GM10248 (cell line): Measurements from ENCODE around the gene CNTROB.
A peak's percentile ranks its signal among the peaks of the same experiment; 100 is the strongest.
"Not testable (repeated sequence)": the region's sequence is repeated elsewhere in the genome, so short reads cannot be mapped to it uniquely, and the experiment has no call there.

Source experiments
- CTCF ChIA-PET: fragments of 300-600 bp; sonication (Branson Sonifier 250); formaldehyde crosslinking; extraction: SDS; loops from one replicate; lab custom pipeline; 2021; ENCODE audit warnings: antibody characterized with exemption; lab: Yijun Ruan, JAX
- POLR2A ChIA-PET: fragments of 350-650 bp; sonication (Branson Sonifier 250); formaldehyde crosslinking; extraction: SDS; loops from one replicate; lab custom pipeline; 2020; ENCODE audit warnings: antibody characterized with exemption; lab: Yijun Ruan, JAX
- DNase-seq: peaks from one replicate; pipeline ENCODE4 v3.0.0; 2012; ENCODE audit errors: extremely low spot score
- TF ChIP-seq, protein P1 (sequence below): IDR thresholded peaks from 2 replicates; pipeline ENCODE4 v1.5.1; 2012; ENCODE audit warnings: mild to moderate bottlenecking, low read depth; ENCODE audit errors: extremely low read depth, missing control alignments, control extremely low read depth

Gene CNTROB

DNA sequence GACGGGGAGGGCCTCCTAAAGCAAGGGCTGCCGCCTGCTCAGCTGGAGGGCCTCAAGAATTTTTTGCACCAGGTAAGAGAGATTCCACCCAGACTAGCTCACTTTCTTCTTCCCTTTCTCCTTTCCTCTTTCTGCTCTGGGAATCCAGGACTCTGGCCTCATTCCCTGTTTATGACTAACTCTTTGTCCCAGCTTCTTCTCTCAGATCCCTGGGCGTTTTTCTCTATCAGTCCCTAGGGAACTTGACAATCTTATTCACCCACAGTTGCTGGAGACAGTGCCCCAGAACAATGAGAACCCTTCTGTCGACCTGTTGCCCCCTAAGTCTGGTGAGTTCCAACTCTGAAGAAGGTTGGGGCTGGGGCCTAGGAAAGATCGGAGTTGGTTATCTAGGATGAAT lies 15.6 kb downstream of the CNTROB start:
- TF ChIP-seq, protein P1, sequence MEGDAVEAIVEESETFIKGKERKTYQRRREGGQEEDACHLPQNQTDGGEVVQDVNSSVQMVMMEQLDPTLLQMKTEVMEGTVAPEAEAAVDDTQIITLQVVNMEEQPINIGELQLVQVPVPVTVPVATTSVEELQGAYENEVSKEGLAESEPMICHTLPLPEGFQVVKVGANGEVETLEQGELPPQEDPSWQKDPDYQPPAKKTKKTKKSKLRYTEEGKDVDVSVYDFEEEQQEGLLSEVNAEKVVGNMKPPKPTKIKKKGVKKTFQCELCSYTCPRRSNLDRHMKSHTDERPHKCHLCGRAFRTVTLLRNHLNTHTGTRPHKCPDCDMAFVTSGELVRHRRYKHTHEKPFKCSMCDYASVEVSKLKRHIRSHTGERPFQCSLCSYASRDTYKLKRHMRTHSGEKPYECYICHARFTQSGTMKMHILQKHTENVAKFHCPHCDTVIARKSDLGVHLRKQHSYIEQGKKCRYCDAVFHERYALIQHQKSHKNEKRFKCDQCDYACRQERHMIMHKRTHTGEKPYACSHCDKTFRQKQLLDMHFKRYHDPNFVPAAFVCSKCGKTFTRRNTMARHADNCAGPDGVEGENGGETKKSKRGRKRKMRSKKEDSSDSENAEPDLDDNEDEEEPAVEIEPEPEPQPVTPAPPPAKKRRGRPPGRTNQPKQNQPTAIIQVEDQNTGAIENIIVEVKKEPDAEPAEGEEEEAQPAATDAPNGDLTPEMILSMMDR = no peak
- POLR2A ChIA-PET = no interaction called here
- CTCF ChIA-PET = interaction anchor here (0.8 to 6.4 kb wide), 6 partner anchors 15 to 110 kb away, joined by 3 to 32 read pairs (median 4); no protein-coding TSS in a partner anchor
- DNase-seq = no peak

GRCh38 chr17:7950578-7950977 lies 18.6 kb downstream of the CNTROB start:
- DNase-seq = no peak
- POLR2A ChIA-PET = no interaction called here
- TF ChIP-seq, protein P1 = no peak
- CTCF ChIA-PET = interaction anchor here (0.9 to 1.7 kb wide), 3 partner anchors 11 to 35 kb away, joined by 3 to 5 read pairs (median 3); partner anchors contain the start of gene RNF227

DNA sequence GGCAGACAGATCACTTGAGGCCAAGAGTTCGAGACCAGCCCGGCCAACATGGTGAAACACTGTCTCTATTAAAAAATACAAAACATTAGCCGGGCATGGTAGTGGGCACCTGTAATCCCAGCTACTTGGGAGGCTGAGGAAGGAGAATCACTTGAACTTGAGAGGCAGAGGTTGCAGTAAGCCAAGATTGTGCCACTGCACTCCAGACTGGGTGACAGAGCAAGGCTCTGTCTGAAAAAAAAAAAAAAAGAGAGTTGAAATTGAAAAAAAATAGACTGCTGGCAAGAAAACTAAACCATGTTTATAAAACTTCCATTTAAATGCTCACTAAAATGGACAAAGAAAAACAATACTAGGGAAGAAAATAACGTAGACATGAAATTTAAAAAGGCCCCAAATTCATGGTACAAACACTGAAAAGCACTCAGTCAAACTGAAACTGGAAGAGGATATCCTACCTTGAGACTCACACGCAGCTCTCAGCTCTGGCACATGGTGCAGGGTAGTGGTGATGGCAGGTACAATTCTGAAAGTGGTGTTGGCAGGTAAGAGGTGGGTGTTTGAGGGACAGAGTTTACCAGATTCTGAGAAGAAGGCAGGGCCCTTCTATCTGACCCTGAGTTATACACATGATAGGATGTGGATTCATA lies 19.3 kb downstream of the CNTROB start:
- ChIA-PET CTCF (interaction anchor here (0.6 to 1.7 kb wide), 6 partner anchors 11 to 38 kb away, joined by 3 to 5 read pairs (median 4); partner anchors contain the start of genes CNTROB and TRAPPC1), POLR2A (no interaction called here)
- peak; percentile 71 for DNase-seq
- TF ChIP-seq, protein P1 = no peak

- CTCF ChIA-PET = interaction anchor here (1.0 to 2.5 kb wide), 7 partner anchors 14 to 140 kb away, joined by 3 to 12 read pairs (median 4); no protein-coding TSS in a partner anchor
- POLR2A ChIA-PET = not testable (repeated sequence)
Observed at GRCh38 chr17:7953266-7953665, 21.3 kb downstream of the CNTROB start.

GRCh38 chr17:7955414-7956227 lies 23.6 kb downstream of the CNTROB start:
- ChIA-PET POLR2A (no interaction called here), CTCF (interaction anchor here (0.8 to 1.2 kb wide), 4 partner anchors 17 to 57 kb away, joined by 3 read pairs; no protein-coding TSS in a partner anchor)
- TF ChIP-seq, protein P1 = no peak
- DNase-seq = no peak

More at GRCh38 chr17:7953266-7953665, 21.3 kb downstream of the CNTROB start:
- DNase-seq = not testable (repeated sequence)

DNA sequence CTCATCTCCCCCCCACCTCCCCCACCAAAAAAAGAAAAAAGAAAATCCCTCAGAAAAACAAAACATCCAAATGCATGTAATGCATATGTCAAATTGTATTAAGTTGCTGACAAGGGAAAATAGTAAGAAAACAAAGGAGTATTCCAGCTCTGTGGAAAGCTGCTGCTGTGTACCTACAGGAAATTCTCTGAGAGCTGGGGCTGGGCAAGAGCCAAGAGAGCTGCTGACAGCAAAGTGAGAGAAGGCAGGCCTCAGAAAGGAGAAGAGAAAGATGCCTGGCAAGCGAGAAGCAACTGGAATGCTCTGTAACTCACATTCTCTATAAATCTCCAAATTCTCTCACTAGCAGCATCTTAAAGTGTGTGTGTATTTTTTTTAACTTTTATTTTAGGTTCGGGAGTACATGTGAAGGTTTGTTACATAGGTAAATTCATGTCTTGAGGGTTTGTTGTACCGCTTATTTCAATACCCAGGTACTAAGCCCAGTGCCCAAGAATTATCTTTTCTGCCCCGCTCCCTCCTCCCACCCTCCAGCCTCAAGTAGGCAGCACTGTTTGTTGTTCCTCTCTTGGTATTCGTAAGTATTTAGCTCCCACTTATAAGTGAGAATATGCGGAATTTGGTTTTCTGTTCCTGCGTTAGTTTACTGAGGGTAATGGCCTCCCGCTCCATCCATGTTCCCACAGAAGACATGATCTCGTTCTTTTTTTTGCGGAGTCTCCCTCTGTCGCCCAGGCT lies 24.4 kb downstream of the CNTROB start:
- TF ChIP-seq, protein P1 = no peak
- POLR2A ChIA-PET = interaction anchor here (0.6 kb wide), 1 partner anchor 12 kb away, joined by 4 read pairs; no protein-coding TSS in a partner anchor
- DNase-seq = no peak
- CTCF ChIA-PET = interaction anchor here (0.8 to 1.2 kb wide), 4 partner anchors 18 to 58 kb away, joined by 3 read pairs; no protein-coding TSS in a partner anchor
